Osteoblast (primary cell): ENCODE measurements around the gene ZNF576. TPM values are rescaled to one million over a fixed set of nuclear protein-coding genes. Genes with fewer than 3 reads are reported as not detected.
A peak's percentile ranks its signal among the peaks of the same experiment; 100 is the strongest.

Source experiments
- DNase-seq: peaks from one replicate; pipeline ENCODE4 v3.0.0; 2011; ENCODE audit warnings: low spot score, mixed read lengths; ENCODE audit not compliant: insufficient read length; ENCODE audit errors: missing footprints
- H2AFZ ChIP-seq: 2 replicates; pipeline ENCODE4 v1.6.0; 2011; ENCODE audit warnings: mild to moderate bottlenecking, low read length
- H3K27ac ChIP-seq: 2 replicates; pipeline ENCODE4 v1.5.1; 2011; ENCODE audit warnings: mild to moderate bottlenecking, low read depth, low read length, moderate library complexity
- H3K27me3 ChIP-seq: 2 replicates; pipeline ENCODE4 v1.6.0; 2012; ENCODE audit warnings: mild to moderate bottlenecking, control low read depth, inconsistent platforms, low read length, moderate library complexity; ENCODE audit not compliant: insufficient read depth
- H3K36me3 ChIP-seq: 2 replicates; pipeline ENCODE4 v1.5.1; 2011; ENCODE audit warnings: mild to moderate bottlenecking, low read length, control low read depth, moderate library complexity; ENCODE audit not compliant: insufficient read depth
- H3K4me1 ChIP-seq: 2 replicates; pipeline ENCODE4 v1.5.1; 2011; ENCODE audit warnings: mild to moderate bottlenecking, low read length, control low read depth, moderate library complexity; ENCODE audit not compliant: insufficient read depth
- H3K4me2 ChIP-seq: 2 replicates; pipeline ENCODE4 v1.6.0; 2011; ENCODE audit warnings: mild to moderate bottlenecking, low read length; ENCODE audit not compliant: insufficient read depth
- H3K4me3 ChIP-seq: fragments of 200-600 bp; sonication (generic); 3 replicates; pipeline ENCODE4 v1.5.1; 2012; ENCODE audit warnings: mild to moderate bottlenecking, low read length, inconsistent platforms; ENCODE audit not compliant: insufficient read depth
- H3K79me2 ChIP-seq: 2 replicates; pipeline ENCODE4 v1.6.0; 2012; ENCODE audit warnings: mild to moderate bottlenecking, low read length, control low read depth, inconsistent platforms; ENCODE audit not compliant: insufficient read depth
- H3K9me3 ChIP-seq: 2 replicates; pipeline ENCODE4 v1.5.1; 2011; ENCODE audit warnings: low read depth, low read length, control low read depth
- H4K20me1 ChIP-seq: 2 replicates; pipeline ENCODE4 v1.6.0; 2012; ENCODE audit warnings: mild to moderate bottlenecking, low read length, control low read depth; ENCODE audit not compliant: insufficient read depth
- CTCF ChIP-seq: IDR thresholded peaks from 2 replicates; pipeline ENCODE4 v1.5.1; 2011; ENCODE audit warnings: mild to moderate bottlenecking, low read depth, low read length, moderate library complexity; ENCODE audit errors: extremely low read depth
- total RNA-seq: library from RNA; depleted of rRNA; stranded (reverse); fragments of >200 nt; gene quantifications from 2 replicates; pipeline ENCODE4 v1.2.3, GENCODE V29; 2012

Gene ZNF576
- total RNA-seq, 1 donor = 9.4 TPM

DNA sequence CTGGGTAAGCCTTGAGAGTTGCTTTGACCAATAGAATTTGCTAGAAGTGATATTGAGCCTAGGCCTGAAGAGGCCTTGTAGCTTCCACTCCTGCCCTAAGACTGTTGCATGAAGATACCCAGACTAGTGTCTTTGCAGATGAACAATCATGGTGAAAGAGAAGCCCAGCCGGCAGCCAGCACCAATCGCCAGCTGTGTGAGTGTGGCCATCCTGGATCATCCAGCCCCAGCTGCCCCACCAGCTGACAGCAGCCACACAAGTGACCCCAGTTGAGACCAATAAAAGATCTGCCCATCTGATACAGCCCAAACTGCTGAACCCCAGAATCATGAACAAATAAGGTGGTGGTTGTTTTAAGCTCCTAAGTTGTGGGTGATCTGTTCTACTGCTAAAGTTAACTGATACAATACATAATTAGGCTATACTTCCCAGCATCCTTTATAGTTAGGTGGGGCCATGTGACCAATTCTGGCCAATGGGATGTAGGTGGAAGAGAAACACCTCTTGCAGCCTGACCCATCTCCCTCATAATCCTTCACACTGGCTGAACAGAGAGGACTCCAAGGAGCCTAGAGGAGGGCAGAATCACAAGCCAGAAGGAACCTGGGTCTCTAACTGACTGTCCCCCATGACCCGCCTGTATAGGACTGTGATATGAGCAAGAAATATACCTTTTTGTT is 32.4 kb downstream of the ZNF576 start:
- H3K4me3 ChIP-seq = no peak overlapping the region
- H3K4me1 ChIP-seq = no peaks in the 10 kb centered on the region
- no peak for TF ChIP-seq CTCF
- no peak overlapping the region for H2AFZ ChIP-seq
- H3K27me3 ChIP-seq = no peaks in the 10 kb centered on the region
- peak; percentile 43 for DNase-seq
- H4K20me1 ChIP-seq = no peaks in the 10 kb centered on the region
- no peaks in the 10 kb centered on the region for H3K79me2 ChIP-seq
- no peaks in the 10 kb centered on the region for H3K36me3 ChIP-seq
- no peak overlapping the region for H3K4me2 ChIP-seq
- H3K27ac ChIP-seq = no peak overlapping the region
- H3K9me3 ChIP-seq = no peaks in the 10 kb centered on the region

DNA sequence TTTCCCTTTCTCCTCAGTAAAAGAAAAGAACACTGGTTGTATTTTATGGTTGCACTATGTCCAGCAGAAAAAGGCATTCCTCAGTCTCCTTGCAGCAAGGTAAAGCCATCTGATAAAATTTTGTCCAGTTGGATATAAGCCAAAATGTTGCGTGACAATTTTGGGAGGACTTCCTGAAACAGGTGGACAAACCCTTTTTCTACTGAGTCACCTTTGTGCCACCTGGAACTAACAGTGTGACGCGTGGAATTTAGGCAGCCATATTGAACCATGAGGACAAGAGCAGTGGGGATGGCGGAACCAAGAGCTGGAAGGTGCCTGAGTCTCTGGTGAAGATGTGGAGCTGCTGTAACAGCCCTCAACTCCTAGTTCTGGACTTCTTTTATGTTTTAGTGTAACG is 35.1 kb downstream of the ZNF576 start:
- no peak for TF ChIP-seq CTCF
- Histone ChIP-seq H3K4me1 (peaks cover 24% of the 10 kb centered on the region), H3K9me3 (no peaks in the 10 kb centered on the region), H3K27ac (no peak overlapping the region), H2AFZ (no peak overlapping the region), H3K4me3 (no peak overlapping the region), H4K20me1 (no peaks in the 10 kb centered on the region), H3K36me3 (no peaks in the 10 kb centered on the region), H3K4me2 (no peak overlapping the region), H3K27me3 (no peaks in the 10 kb centered on the region), H3K79me2 (no peaks in the 10 kb centered on the region)
- no peak for DNase-seq

DNA sequence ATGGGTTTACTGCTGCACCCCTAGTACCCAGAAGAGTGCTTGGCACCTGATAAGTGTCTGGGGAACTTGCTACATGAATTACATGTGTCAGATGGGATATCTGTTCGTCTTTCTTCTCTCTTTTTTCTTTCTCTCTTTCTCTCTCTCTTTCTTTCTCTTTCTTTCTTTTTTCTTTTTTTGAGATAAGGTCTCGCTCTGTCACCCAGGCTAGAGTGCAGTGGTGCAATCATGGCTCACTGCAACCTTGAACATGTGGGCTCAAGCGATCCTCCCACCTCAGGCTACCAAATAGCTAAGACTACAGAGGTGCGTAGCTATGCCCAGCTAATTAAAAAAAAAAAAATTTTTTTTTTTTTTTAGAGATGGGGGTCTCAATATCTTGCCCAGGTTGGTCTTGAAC is 37.1 kb downstream of the ZNF576 start:
- Histone ChIP-seq H3K36me3 (no peaks in the 10 kb centered on the region), H4K20me1 (no peaks in the 10 kb centered on the region), H3K4me2 (no peak overlapping the region), H3K4me1 (peaks cover 24% of the 10 kb centered on the region), H3K27me3 (peaks cover 13% of the 10 kb centered on the region), H3K27ac (no peak overlapping the region), H3K79me2 (no peaks in the 10 kb centered on the region), H3K4me3 (no peak overlapping the region), H2AFZ (no peak overlapping the region), H3K9me3 (no peaks in the 10 kb centered on the region)
- no peak for TF ChIP-seq CTCF
- DNase-seq = no peak

- no peaks in the 10 kb centered on the region for H4K20me1 ChIP-seq
- no peak overlapping the region for H3K4me3 ChIP-seq
- H3K4me1 ChIP-seq = peaks cover 24% of the 10 kb centered on the region
- H3K4me2 ChIP-seq = peak overlapping the region; percentile 13
- no peak for DNase-seq
- peaks cover 18% of the 10 kb centered on the region for H3K27me3 ChIP-seq
- no peaks in the 10 kb centered on the region for H3K79me2 ChIP-seq
- H3K27ac ChIP-seq = no peak overlapping the region
- no peak for TF ChIP-seq CTCF
- peak overlapping the region; percentile 37 for H2AFZ ChIP-seq
- H3K36me3 ChIP-seq = no peaks in the 10 kb centered on the region
- H3K9me3 ChIP-seq = no peaks in the 10 kb centered on the region
Measured at GRCh38 chr19:43634068-43634467, 37.7 kb downstream of the ZNF576 start.
